ENCODE data around the gene ADGRA1. TPM values are rescaled to one million over a fixed set of nuclear protein-coding genes. Genes with fewer than 3 reads are reported as not detected.

Gene ADGRA1, protein sequence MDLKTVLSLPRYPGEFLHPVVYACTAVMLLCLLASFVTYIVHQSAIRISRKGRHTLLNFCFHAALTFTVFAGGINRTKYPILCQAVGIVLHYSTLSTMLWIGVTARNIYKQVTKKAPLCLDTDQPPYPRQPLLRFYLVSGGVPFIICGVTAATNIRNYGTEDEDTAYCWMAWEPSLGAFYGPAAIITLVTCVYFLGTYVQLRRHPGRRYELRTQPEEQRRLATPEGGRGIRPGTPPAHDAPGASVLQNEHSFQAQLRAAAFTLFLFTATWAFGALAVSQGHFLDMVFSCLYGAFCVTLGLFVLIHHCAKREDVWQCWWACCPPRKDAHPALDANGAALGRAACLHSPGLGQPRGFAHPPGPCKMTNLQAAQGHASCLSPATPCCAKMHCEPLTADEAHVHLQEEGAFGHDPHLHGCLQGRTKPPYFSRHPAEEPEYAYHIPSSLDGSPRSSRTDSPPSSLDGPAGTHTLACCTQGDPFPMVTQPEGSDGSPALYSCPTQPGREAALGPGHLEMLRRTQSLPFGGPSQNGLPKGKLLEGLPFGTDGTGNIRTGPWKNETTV
- not detected for polyA plus RNA-seq

DNA sequence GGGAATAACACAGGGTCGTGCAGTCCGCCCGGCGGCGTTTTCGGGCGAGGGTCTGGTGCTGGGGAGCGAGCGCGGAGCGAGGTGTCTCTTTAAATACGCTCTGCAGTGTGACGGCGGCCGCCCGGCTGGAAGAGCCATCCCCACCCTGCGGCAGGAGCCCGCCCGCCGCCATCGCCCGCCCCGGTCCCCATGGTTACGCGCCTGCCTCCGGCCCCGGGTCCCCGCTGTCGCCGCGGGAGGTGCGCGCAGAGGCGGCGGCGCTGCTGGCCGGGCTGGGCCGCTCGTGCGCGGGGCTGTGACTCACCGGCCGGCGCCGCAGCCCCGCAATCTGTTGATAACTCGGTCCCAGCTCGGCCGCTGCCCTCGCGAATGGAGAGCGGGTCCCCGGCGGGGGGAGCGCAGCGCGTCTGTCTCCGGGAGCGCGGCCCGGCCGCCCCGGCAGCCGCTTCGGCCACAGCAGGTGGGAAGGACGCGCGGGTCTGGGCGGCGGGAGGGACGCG is at the start of gene ADGRA1:
ADGRA1 (plus strand) TSS at position 246 of the 500 bp plus-strand sequence. CDS start 986 bp downstream, outside the sequence.
- Mint-ChIP-seq H3K9me3 (peaks cover 0 to 2% (median 0%) of the 10 kb centered on the region in 6 donors), H3K27me3 (ENCODE audit: low read depth in 3 of 3) (peaks cover 5 to 16% (median 11%) of the 10 kb centered on the region in 3 donors), H3K4me1 (peaks cover 0 to 4% of the 10 kb centered on the region in 2 donors), H3K27ac (no peak within 1 kb of the TSS), H3K4me3 (no peak within 1 kb of the TSS), H3K36me3 (no peaks in the 10 kb centered on the region)
- no peak for DNase-seq

DNA sequence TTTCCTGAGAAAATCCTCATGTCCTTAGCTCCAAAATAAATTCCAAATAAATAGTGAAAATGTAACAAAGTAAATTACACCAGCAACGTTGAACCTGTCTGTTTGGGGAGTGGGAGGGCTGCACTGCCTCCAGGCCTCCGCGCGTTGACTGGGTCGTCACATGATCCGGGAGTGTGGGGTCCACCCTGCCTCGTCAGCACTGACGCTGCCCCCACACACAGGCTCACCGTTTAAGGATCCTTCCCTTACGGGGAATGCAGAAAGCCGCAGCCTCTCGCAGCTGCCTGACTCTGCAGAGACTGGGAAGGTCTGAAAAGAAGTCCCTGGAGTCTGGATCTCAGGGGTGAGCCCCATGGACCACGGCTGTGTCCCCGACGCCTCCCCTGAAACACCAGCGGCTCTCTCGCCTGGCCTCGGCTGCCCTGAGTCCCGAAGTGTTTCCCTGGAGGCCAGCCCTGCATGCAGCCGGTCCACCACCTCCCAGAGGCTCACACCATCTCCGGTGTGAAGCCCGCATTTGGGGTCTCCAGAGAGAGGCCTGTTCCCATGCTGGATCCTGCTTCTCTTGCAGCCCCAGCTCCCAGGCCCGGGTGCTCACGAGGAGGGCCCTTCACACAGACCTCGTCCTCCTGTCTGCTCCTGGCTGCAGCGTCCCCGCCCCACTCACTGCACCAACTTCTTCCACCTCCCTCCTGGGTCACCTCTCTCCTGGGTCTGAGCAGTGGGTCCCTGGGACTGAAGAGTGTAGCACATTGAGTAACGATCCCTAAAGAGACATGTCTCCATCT is 49.5 kb upstream of the ADGRA1 start:
- Mint-ChIP-seq H3K4me1 (peaks cover 6 to 7% of the 10 kb centered on the region in 2 donors), H3K27me3 (ENCODE audit: low read depth in 3 of 3) (peaks cover 3 to 14% (median 5%) of the 10 kb centered on the region in 3 donors), H3K4me3 (no peak overlapping the region), H3K36me3 (no peaks in the 10 kb centered on the region), H3K27ac (no peak overlapping the region), H3K9me3 (no peaks in the 10 kb centered on the region)
- no peak for DNase-seq

DNA sequence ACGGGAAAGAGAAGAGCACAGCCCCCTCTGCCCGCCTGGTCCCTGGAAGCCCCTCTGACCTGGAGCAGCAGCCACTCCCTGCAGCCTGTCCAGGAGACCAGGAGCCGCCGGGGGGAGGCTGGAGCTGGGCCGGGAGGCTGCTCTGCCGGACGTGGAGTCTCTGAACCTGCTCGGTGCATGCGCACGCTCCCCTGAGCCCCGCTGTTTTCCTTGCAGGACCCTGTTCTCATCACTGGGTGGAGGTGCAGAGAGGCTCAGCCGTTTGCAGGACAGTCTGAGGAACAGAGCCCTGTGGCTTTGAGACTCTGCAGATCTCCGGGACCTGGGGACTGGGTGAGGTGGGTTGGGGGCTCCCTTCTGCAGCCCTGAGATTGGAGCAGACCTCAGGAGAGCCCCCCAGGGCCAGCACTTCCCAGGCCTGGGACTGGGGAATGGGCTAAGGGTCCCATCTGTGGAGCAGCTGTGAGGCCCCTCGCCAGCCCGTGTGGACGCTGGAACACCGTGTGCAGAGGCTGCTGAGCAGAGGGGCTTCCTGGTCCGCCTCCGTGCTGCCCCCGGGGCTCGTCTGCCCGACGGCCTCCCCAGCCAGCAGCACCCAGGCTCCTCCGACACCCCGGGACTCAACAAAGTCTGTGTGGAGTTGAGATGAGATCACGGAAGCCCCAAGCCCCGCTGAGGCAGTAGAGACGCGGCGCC is 48.5 kb upstream of the ADGRA1 start:
- Mint-ChIP-seq H3K27me3 (ENCODE audit: low read depth in 3 of 3) (peaks cover 1 to 7% (median 3%) of the 10 kb centered on the region in 3 donors), H3K36me3 (no peaks in the 10 kb centered on the region), H3K4me1 (no peaks in the 10 kb centered on the region), H3K27ac (no peak overlapping the region), H3K4me3 (no peak overlapping the region), H3K9me3 (no peaks in the 10 kb centered on the region)
- DNase-seq, result no peak

DNA sequence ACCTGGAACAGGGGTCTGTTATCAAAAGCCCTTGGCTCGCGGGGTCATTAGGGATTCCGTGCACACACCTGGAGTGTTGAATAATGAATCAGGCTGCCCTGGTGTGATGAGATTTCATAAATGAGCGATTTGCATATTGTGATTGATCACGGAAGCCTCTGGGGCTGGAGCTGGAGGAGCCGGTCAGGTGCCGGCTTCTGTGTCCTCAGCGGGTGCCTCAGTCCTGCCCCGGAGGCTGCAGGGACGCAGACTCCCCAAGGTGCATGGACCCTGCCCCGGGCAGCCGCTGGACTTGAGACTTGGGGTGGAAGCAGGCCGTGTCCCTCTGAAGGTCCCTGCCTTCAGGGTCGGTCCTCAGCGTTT is 47.9 kb upstream of the ADGRA1 start:
- Mint-ChIP-seq H3K4me1 (no peaks in the 10 kb centered on the region), H3K4me3 (no peak overlapping the region), H3K36me3 (no peaks in the 10 kb centered on the region), H3K9me3 (no peaks in the 10 kb centered on the region), H3K27me3 (ENCODE audit: low read depth in 3 of 3) (peaks cover 1 to 3% (median 2%) of the 10 kb centered on the region in 3 donors), H3K27ac (no peak overlapping the region)
- no peak for DNase-seq

DNA sequence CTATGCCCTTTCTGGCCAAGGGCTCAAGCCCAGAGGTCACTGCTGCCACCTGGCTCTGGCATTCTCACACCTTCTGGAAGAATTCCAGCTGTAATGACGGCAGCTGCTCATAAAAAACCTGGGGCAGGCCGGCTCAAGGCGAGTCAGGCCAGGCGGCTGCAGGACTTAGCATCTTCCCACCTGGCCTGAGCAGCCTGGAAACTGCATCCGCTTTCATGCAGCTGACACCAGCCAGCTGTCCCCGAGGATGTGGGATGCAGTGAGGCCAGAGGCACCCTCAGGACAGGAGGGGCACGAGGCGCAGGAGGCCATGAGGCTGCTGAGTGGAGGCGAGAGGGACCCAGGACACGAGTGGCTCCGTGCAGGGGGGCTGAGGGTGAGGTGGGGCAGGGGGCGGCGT is 47.5 kb upstream of the ADGRA1 start:
- Mint-ChIP-seq H3K9me3 (no peaks in the 10 kb centered on the region), H3K27ac (no peak overlapping the region), H3K36me3 (no peaks in the 10 kb centered on the region), H3K27me3 (ENCODE audit: low read depth in 3 of 3) (peaks cover 2 to 3% (median 3%) of the 10 kb centered on the region in 3 donors), H3K4me1 (no peaks in the 10 kb centered on the region), H3K4me3 (no peak overlapping the region)
- no peak for DNase-seq

DNA sequence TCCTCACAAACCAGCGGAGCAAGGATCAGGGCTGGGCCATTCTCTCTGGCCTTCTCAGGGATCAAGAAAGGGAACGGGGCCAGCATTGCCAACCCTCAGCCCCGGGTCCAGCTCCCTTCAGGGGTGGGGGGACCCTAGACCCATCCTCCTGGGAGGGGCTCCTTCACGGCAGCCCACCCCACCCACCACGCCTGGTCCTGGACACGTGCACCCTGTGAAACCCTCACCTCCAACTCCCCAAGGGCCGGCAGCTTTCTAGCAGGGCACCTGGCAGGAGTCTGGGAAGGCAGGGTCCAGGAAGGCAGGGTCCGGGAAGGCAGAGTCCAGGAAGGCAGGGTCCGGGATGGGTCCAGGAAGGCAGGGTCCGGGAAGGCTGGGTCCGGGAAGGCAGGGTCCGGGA is 46.6 kb upstream of the ADGRA1 start:
- H3K27me3 Mint-ChIP-seq (ENCODE audit: low read depth in 3 of 3), result peaks cover 2 to 3% (median 3%) of the 10 kb centered on the region in 3 donors
- no peak overlapping the region for H3K27ac Mint-ChIP-seq
- DNase-seq, result no peak
- H3K36me3 Mint-ChIP-seq, result no peaks in the 10 kb centered on the region
- H3K9me3 Mint-ChIP-seq, result no peaks in the 10 kb centered on the region
- H3K4me3 Mint-ChIP-seq, result no peak overlapping the region
- no peaks in the 10 kb centered on the region for H3K4me1 Mint-ChIP-seq

DNA sequence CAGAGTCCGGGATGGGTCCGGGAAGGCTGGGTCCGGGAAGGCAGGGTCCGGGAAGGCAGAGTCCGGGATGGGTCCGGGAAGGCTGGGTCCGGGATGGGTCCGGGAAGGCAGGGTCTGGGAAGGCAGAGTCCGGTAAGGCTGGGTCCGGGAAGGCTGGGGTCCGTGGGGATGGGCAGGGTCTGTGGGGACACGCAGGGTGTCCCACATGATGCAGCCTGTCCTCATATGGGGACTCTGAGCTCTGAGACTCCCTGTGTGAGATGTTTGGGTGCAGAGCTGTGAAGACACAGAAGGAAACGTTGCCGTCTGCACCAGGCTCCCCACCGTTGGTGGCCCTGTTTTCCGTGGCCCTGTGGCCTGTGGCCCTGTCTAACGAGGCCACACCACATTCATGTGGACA is 45.7 kb upstream of the ADGRA1 start:
- Mint-ChIP-seq H3K27me3 (ENCODE audit: low read depth in 3 of 3) (peaks cover 2 to 3% (median 3%) of the 10 kb centered on the region in 3 donors), H3K27ac (no peak overlapping the region), H3K36me3 (no peaks in the 10 kb centered on the region), H3K9me3 (no peaks in the 10 kb centered on the region), H3K4me1 (no peaks in the 10 kb centered on the region), H3K4me3 (no peak overlapping the region)
- DNase-seq, result no peak

DNA sequence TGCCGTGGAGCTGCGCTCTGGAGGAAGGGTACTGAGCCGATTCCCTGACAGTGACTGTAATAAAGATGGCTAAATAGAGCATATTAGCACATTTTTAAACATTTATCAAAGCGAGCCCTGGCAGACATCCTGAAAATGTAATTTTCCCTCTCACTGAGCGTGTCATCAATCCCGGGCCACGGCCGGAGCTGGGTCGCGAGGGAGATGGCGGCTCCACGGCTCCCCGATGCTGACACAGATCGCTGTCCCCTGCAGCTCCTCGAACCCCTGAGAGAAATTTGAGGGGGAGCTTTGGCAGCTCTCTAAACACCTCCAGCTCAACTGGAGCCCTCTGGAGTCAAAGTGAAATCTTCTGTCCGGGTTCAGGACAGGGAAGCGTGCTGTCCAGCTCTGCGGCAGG is 44.9 kb upstream of the ADGRA1 start:
- peaks cover 2 to 3% (median 3%) of the 10 kb centered on the region in 3 donors for H3K27me3 Mint-ChIP-seq (ENCODE audit: low read depth in 3 of 3)
- no peak for DNase-seq
- H3K36me3 Mint-ChIP-seq, result no peaks in the 10 kb centered on the region
- H3K4me3 Mint-ChIP-seq, result no peak overlapping the region
- no peak overlapping the region for H3K27ac Mint-ChIP-seq
- no peaks in the 10 kb centered on the region for H3K9me3 Mint-ChIP-seq
- no peaks in the 10 kb centered on the region for H3K4me1 Mint-ChIP-seq

DNA sequence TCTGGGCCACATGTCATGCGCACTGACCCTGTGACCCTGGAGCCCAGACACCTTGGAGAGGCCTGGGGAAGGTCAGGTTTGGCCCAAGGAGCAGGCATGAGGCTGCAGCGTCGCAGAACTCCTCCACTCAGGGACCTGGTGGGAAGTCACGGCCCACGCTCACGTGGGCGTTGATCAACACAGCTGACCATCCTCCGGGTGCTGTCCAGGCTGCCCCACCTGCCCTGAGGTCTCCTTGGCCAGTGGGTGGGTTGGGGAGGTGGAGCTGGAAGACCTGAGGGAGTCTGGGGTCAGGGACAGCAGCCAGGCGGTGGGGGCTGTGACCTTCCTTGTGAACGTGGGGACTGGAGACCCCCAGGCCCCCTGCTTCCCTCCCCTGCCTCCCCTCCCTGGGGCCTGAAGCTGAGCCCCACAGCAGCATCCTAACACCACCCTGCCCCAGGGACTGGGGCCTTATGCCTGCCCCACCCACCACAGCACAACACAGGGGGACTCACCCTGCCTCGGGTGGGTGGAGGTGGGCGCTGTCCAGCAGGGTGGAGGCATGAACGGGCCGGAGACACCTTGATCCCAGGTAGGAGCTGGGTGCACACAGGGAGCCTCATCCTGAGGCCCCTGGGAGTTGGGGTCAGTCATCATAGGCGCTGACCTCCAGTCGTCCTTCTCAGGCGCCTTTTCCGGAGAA is 44.0 kb upstream of the ADGRA1 start:
- Mint-ChIP-seq H3K4me3 (no peak overlapping the region), H3K9me3 (no peaks in the 10 kb centered on the region), H3K36me3 (no peaks in the 10 kb centered on the region), H3K4me1 (no peaks in the 10 kb centered on the region), H3K27me3 (ENCODE audit: low read depth in 3 of 3) (peaks cover 0 to 2% (median under 1%) of the 10 kb centered on the region in 3 donors), H3K27ac (no peak overlapping the region)
- no peak for DNase-seq

DNA sequence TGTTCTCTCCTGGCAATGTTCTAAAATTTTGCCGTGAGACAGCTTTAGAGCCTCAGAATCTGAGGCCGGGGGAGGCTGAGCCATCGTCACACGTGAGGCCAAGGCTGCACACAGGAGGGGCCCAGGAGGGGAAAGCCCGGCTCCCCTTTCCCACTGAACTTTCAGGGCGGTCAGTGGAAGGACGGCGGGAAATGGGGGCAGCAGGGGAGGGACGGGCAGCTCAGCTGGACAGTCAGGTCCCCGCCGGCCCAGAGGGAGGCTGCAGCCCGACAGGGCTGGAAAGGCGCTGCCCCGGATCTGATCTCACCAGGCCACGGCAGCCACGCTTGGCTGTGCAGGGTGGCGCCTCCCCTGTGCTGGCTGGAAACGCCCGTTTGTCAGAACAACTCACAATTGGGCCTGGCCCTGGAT is 43.3 kb upstream of the ADGRA1 start:
- Mint-ChIP-seq H3K27ac (no peak overlapping the region), H3K27me3 (ENCODE audit: low read depth in 3 of 3) (peaks cover 0 to 2% (median 0%) of the 10 kb centered on the region in 3 donors), H3K36me3 (no peaks in the 10 kb centered on the region), H3K4me3 (no peak overlapping the region), H3K4me1 (no peaks in the 10 kb centered on the region), H3K9me3 (no peaks in the 10 kb centered on the region)
- DNase-seq, result no peak

DNA sequence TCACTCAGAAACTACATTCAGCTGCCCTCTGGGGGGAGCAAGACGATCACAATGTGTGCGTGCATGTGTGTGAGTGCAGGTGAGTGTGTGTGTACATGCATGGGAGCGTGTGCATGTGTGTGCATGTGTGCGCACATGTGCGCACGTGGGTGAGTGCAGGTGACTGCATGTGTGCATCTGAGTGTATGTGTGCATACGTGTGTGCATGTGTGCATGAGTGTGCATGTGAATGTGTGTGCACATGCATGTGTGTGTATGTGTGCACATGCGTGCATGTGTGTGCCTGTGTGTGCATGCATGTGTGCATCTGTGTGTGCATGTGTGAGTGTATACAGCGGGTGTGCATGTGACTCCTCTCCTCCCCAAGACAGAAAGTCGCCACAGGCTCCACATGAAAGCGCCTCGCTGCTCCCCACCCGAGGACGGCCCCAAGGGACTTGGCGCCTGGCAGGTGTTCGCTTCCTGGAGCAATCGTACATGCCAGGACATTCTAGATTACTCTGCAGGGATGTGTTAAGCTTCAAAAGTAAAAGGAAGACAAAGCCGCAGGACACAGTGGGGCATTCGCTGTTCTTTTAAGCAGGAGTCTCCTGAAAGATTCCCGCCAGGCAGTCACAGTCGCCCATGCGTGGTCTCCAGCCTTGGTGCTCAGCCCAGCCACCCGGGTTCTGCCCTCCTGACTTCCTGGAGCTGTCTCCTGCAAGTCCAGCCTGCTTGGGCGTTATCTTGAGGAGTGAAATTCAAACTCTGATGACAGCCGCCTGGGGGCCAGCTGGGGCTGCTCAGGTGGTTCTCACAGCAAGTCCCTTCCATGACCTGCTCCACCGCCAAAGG is 42.0 kb upstream of the ADGRA1 start:
- H3K27ac Mint-ChIP-seq, result no peak overlapping the region
- no peaks in the 10 kb centered on the region for H3K36me3 Mint-ChIP-seq
- H3K4me1 Mint-ChIP-seq, result no peaks in the 10 kb centered on the region
- peaks cover 0 to 2% (median 0%) of the 10 kb centered on the region in 3 donors for H3K27me3 Mint-ChIP-seq (ENCODE audit: low read depth in 3 of 3)
- no peaks in the 10 kb centered on the region for H3K9me3 Mint-ChIP-seq
- DNase-seq, result no peak
- H3K4me3 Mint-ChIP-seq, result no peak overlapping the region

DNA sequence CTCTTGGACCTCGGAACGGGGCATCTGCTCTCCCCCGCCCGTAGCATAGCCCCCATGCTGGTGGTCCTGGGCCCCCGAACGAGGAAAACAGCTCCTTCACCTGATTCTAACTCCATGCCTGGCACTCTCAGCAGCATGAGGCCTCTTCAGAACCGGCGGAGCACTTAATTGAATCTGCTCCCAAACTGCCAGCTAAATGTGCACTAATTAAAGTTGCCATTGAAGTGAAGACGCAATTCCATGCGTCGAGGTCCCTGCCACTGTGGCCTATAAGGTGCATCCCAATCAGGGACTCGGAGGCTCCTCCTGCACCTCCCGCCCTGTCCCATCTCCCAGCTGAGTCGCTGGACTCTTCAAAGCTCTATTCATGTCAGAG is 41.3 kb upstream of the ADGRA1 start:
- H3K4me1 Mint-ChIP-seq, result no peaks in the 10 kb centered on the region
- no peak for DNase-seq
- no peaks in the 10 kb centered on the region for H3K9me3 Mint-ChIP-seq
- no peaks in the 10 kb centered on the region for H3K36me3 Mint-ChIP-seq
- no peak overlapping the region for H3K27ac Mint-ChIP-seq
- peaks cover 0 to 2% (median 0%) of the 10 kb centered on the region in 3 donors for H3K27me3 Mint-ChIP-seq (ENCODE audit: low read depth in 3 of 3)
- no peak overlapping the region for H3K4me3 Mint-ChIP-seq
